Measurements from ENCODE around the gene CDK2AP2.

Gene CDK2AP2

GRCh38 chr11:67505605-67506396 lies 2.2 kb downstream of the CDK2AP2 start:
- Histone ChIP-seq H3K79me2 (ENCODE audit: insufficient read depth, low read length) (no peaks in the 10 kb centered on the region), H3K9me2 (ENCODE audit: low read depth, low read length) (no peaks in the 10 kb centered on the region), H3K9ac (ENCODE audit: low read length) (peak overlapping the region; percentile 81), H3K4me1 (ENCODE audit: insufficient read depth, low read length, severe bottlenecking) (peaks cover 35% of the 10 kb centered on the region), H3K4me2 (ENCODE audit: low read length) (peak overlapping the region; percentile 99), H4K20me1 (ENCODE audit: insufficient read depth, low read length) (no peaks in the 10 kb centered on the region), H3K36me3 (ENCODE audit: insufficient read depth, low read length) (peaks cover 11% of the 10 kb centered on the region; the same call in 1 of the 2 replicates), H3K9me3 (ENCODE audit: low read length) (no peaks in the 10 kb centered on the region), H3K27me3 (ENCODE audit: insufficient read depth, low read length) (no peaks in the 10 kb centered on the region), H3K4me3 (ENCODE audit: low read depth, low read length, poor library complexity, severe bottlenecking) (peak overlapping the region; percentile 81), H2AFZ (ENCODE audit: low read length) (no peak overlapping the region), H3K27ac (ENCODE audit: low read depth, low read length, poor library complexity, severe bottlenecking) (peak overlapping the region; percentile 89), H3F3A (ENCODE audit: insufficient read depth, low read length) (0 out of 2 replicates have a peak, but pooled peaks cover 3% of the 10 kb centered on the region)
- TF ChIP-seq EZH2 (IDR thresholded peaks at IDR 0.05; ENCODE audit: borderline replicate concordance, low read length): no peak
- TF ChIP-seq CTCF (IDR thresholded peaks at IDR 0.05; ENCODE audit: low read length): peak; percentile 96

- Histone ChIP-seq H3K36me3 (ENCODE audit: insufficient read depth, low read length) (peaks cover 11% of the 10 kb centered on the region; the same call in 1 of the 2 replicates), H3K27ac (ENCODE audit: low read depth, low read length, poor library complexity, severe bottlenecking) (peak within 1 kb of the TSS; percentile 89), H3K4me2 (ENCODE audit: low read length) (peak within 1 kb of the TSS; percentile 99), H3K79me2 (ENCODE audit: insufficient read depth, low read length) (no peaks in the 10 kb centered on the region), H3K4me1 (ENCODE audit: insufficient read depth, low read length, severe bottlenecking) (peaks cover 35% of the 10 kb centered on the region), H3K9ac (ENCODE audit: low read length) (peak within 1 kb of the TSS; percentile 81), H3K9me2 (ENCODE audit: low read depth, low read length) (no peaks in the 10 kb centered on the region), H2AFZ (ENCODE audit: low read length) (no peak within 1 kb of the TSS), H3F3A (ENCODE audit: insufficient read depth, low read length) (0 out of 2 replicates have a peak, but pooled peaks cover 3% of the 10 kb centered on the region), H3K27me3 (ENCODE audit: insufficient read depth, low read length) (no peaks in the 10 kb centered on the region), H3K4me3 (ENCODE audit: low read depth, low read length, poor library complexity, severe bottlenecking) (peak within 1 kb of the TSS; percentile 81), H3K9me3 (ENCODE audit: low read length) (no peaks in the 10 kb centered on the region), H4K20me1 (ENCODE audit: insufficient read depth, low read length) (no peaks in the 10 kb centered on the region)
- TF ChIP-seq CTCF (IDR thresholded peaks at IDR 0.05; ENCODE audit: low read length) (no peak), EZH2 (IDR thresholded peaks at IDR 0.05; ENCODE audit: borderline replicate concordance, low read length) (no peak)
Observed at GRCh38 chr11:67504950-67505581, 2.9 kb downstream of the CDK2AP2 start, which contains the start of gene PITPNM1. Gene PITPNM1, minus strand, starts transcription at chr11:67505363. Its CDS starts 1,183 bp downstream, at chr11:67504180.

- H2AFZ ChIP-seq (ENCODE audit: low read length): no peak overlapping the region
- TF ChIP-seq EZH2 (IDR thresholded peaks at IDR 0.05; ENCODE audit: borderline replicate concordance, low read length) (no peak), CTCF (IDR thresholded peaks at IDR 0.05; ENCODE audit: low read length) (no peak)
- no peaks in the 10 kb centered on the region for H3K9me3 ChIP-seq (ENCODE audit: low read length)
- no peaks in the 10 kb centered on the region for H3K79me2 ChIP-seq (ENCODE audit: insufficient read depth, low read length)
- H3K4me3 ChIP-seq (ENCODE audit: low read depth, low read length, poor library complexity, severe bottlenecking): peak overlapping the region; percentile 79
- peaks cover 35% of the 10 kb centered on the region for H3K4me1 ChIP-seq (ENCODE audit: insufficient read depth, low read length, severe bottlenecking)
- no peaks in the 10 kb centered on the region for H4K20me1 ChIP-seq (ENCODE audit: insufficient read depth, low read length)
- H3K4me2 ChIP-seq (ENCODE audit: low read length): peak overlapping the region; percentile 99
- H3F3A ChIP-seq (ENCODE audit: insufficient read depth, low read length): 0 out of 2 replicates have a peak, but pooled peaks cover 3% of the 10 kb centered on the region
- no peaks in the 10 kb centered on the region for H3K27me3 ChIP-seq (ENCODE audit: insufficient read depth, low read length)
- H3K27ac ChIP-seq (ENCODE audit: low read depth, low read length, poor library complexity, severe bottlenecking): no peak overlapping the region
- H3K9me2 ChIP-seq (ENCODE audit: low read depth, low read length): no peaks in the 10 kb centered on the region
- H3K9ac ChIP-seq (ENCODE audit: low read length): peak overlapping the region; percentile 81
- H3K36me3 ChIP-seq (ENCODE audit: insufficient read depth, low read length): peaks cover 11% of the 10 kb centered on the region; the same call in 1 of the 2 replicates
Observed at GRCh38 chr11:67504005-67504949, 3.7 kb downstream of the CDK2AP2 start.
